Retinal pigment epithelial cell (primary cell): ENCODE results near the gene GLI1.
A peak's percentile ranks its signal among the peaks of the same experiment; 100 is the strongest.

Source experiments
- DNase-seq: peaks from one replicate; pipeline ENCODE4 v3.0.0-alpha.2; 2010; ENCODE audit warnings: low read depth
- H3K4me3 ChIP-seq: 2 replicates; pipeline ENCODE4 v1.5.1; 2011; ENCODE audit warnings: mild to moderate bottlenecking, low read length, control low read depth, moderate library complexity
- CTCF ChIP-seq: conservative IDR thresholded peaks from 2 replicates; pipeline ENCODE4 v1.5.1; 2011; ENCODE audit warnings: low read depth, low read length, control low read depth, inconsistent platforms

The GLI1 gene

GRCh38 chr12:57452181-57452936 is 7.2 kb upstream of the GLI1 start:
- DNase-seq: peak; percentile 67
- no peak overlapping the region for H3K4me3 ChIP-seq
- TF ChIP-seq CTCF: no peak

- no peak overlapping the region for H3K4me3 ChIP-seq
- TF ChIP-seq CTCF: peak; percentile 97
- no peak for DNase-seq
These were observed 6.6 kb upstream of the GLI1 start for GRCh38 chr12:57452937-57453509.

- no peak for TF ChIP-seq CTCF
- no peak overlapping the region for H3K4me3 ChIP-seq
- DNase-seq: no peak
These were observed 5.4 kb upstream of the GLI1 start for GRCh38 chr12:57454213-57454565.

- TF ChIP-seq CTCF: no peak
- DNase-seq: no peak
- H3K4me3 ChIP-seq: no peak within 1 kb of the TSS
These were observed 4.8 kb upstream of the GLI1 start, which contains the start of gene INHBE for GRCh38 chr12:57454566-57455373. TSS of gene INHBE (plus strand) at chr12:57455307. CDS start at chr12:57455537, 230 bp downstream.

- no peak overlapping the region for H3K4me3 ChIP-seq
- no peak for TF ChIP-seq CTCF
- DNase-seq: no peak
These were observed 4.0 kb upstream of the GLI1 start for GRCh38 chr12:57455374-57456144.

- H3K4me3 ChIP-seq: no peak overlapping the region
- DNase-seq: no peak
- TF ChIP-seq CTCF: peak; percentile 88
These were observed 3.4 kb upstream of the GLI1 start for GRCh38 chr12:57456145-57456700.
